Measurements from ENCODE around the gene MTX1. TPM values are rescaled to one million over a fixed set of nuclear protein-coding genes. Genes with fewer than 3 reads are reported as not detected.

The MTX1 gene
- total and polyA plus RNA-seq, 9 of the 15 experiments (the other 6 are each of a cell fraction or from before 2014, with no cell fraction given), result 29.1 to 98.4 (median 66.9) TPM

- TF ChIP-seq RREB1 (CRISPR knock-in tag; IDR thresholded peaks at IDR 0.05), result no peak
- TF ChIP-seq PRPF4 (IDR thresholded peaks at IDR 0.05; ENCODE audit: insufficient read depth, low read depth, low read length, poor library complexity, severe bottlenecking), result no peak
- no peak for TF ChIP-seq GABPB2 (CRISPR knock-in tag; conservative IDR thresholded peaks at IDR 0.05)
- peak; percentile 94 for TF ChIP-seq CTBP1 (IDR thresholded peaks at IDR 0.05; ENCODE audit: borderline replicate concordance)
- TF ChIP-seq THAP7 (CRISPR knock-in tag; IDR thresholded peaks at IDR 0.05), result no peak
- TF ChIP-seq ID3 (CRISPR knock-in tag; IDR thresholded peaks at IDR 0.05), result no peak
- TF ChIP-seq ID3 (tag; IDR thresholded peaks at IDR 0.05), result no peak
- TF ChIP-seq SMAD1 (IDR thresholded peaks at IDR 0.05; ENCODE audit: low read depth, low read length, partially characterized antibody), result peak; percentile 62
- no peak for TF ChIP-seq NFATC3 (IDR thresholded peaks at IDR 0.05)
- TF ChIP-seq IFI16 (CRISPR knock-in tag; IDR thresholded peaks at IDR 0.05), result no peak
- TF ChIP-seq ZNF507 (tag; conservative IDR thresholded peaks at IDR 0.05), result no peak
- TF ChIP-seq ZBTB11 (CRISPR knock-in tag; IDR thresholded peaks at IDR 0.05), result peak in 1 of 3 experiments; percentile 67; a peak in 2 of 6 replicates
- TF ChIP-seq MITF (IDR thresholded peaks at IDR 0.05), result no peak
- TF ChIP-seq ZEB2 (IDR thresholded peaks at IDR 0.05), result 0 out of 2 replicates have a peak, but pooled peaks have one; percentile 12
- no peak for TF ChIP-seq NR3C1 (CRISPR knock-in tag; IDR thresholded peaks at IDR 0.05)
- TF ChIP-seq ZC3H4 (CRISPR knock-in tag; IDR thresholded peaks at IDR 0.05; ENCODE audit: borderline replicate concordance), result peak; percentile 93; the same call in 1 of the 2 replicates
Observed at GRCh38 chr1:155193275-155193990, 15.1 kb upstream of the MTX1 start (continued).

All from K562 (cell line).